ENCODE measurements around the gene ZNF214.

- TF ChIP-seq CTCF (IDR thresholded peaks at IDR 0.05) = no peak
- no peak for TF ChIP-seq POLR2AphosphoS5 (IDR thresholded peaks at IDR 0.05)
- TF ChIP-seq POLR2A (IDR thresholded peaks at IDR 0.05) = no peak
Observed at GRCh38 chr11:7016011-7016410, 4.1 kb downstream of the ZNF214 start.

All from transverse colon (tissue), 4 donors.